HG02973 (cell line): ENCODE measurements around the gene GP9.

Experiments
- ATAC-seq: cut with Tn5 transposase; IDR thresholded peaks from one replicate; pipeline ENCODE4 v1.9.1; 2021; ENCODE audit warnings: moderate library complexity; ENCODE audit not compliant: unreplicated experiment

GP9 gene

DNA sequence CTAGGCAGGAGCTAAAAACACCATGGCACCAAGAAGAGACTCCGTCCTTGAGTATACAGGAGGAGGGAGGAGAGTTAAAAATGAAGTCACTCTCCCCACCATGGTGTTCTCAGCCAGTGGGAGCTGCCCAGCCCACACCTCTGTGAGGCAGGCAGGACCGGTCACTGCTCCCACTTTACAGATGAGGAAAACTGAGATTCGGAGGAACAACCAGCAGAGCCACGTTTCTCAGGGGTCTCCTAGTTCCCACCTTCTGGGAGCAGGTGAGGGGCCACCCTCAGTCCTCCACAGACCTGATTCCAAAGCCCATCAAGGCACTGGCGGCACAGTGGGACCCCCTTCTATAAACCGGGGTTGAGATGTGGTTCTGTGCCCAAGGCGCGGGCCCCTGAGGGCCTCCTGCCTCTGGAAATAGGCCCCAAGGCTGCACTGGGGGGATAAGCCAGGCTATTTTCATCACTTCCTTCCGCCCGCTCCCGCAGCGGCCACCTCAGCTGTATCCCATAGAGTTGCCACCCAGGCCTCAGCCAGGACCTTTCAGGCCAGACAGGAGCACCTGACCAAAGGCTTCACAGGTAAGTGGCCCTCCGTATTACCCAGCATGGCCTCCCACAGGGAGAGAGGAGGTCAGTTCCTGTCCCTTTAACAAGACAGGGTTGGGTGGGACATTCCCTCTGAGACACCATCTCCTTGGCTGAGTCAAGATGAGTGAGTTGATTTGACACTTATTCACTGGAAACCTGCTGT, at the start of gene GP9:
TSS of gene GP9 (plus strand) at position 504 of the 747 bp plus-strand sequence. CDS start 961 bp downstream, outside the sequence.
- no peak for ATAC-seq

DNA sequence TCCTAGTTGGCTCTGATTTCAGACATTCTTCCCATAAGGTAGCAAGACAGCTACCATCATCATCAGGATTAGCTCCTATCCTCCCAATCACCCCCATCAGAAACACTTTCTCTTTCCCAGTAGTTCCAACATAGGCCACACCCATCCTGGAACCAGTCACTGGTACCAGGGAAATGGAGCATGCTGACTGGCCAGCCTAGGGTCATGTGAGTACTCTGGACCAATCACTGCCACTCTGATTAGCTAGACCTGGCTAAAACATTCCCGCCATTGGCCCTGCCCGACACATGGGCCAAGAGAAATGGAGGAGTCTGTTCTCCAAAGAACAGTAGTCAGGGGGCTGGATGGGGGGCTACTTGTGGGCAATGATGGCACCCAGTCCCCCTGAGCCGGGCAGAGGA, 47.1 kb upstream of the GP9 start:
- ATAC-seq = no peak

DNA sequence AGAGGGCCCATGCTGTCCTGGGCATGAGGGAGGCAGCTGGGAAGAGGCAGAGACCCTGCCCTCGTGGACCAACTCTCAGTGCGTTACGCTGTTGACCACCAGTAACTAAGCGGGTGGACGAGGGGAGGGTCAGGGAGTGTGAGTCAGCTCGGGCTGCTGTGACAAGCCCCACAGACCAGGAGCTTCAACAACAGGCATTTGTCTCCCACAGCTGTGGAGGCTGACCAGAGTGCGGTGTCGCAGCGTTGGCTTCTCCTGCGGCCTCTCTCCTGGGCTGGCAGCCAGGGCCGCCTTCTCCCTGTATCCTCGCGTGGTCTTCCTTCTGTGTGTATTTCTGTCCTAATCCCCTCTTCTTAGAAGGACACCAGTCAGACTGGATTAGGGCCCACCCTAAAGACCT, 46.4 kb upstream of the GP9 start:
- no peak for ATAC-seq

DNA sequence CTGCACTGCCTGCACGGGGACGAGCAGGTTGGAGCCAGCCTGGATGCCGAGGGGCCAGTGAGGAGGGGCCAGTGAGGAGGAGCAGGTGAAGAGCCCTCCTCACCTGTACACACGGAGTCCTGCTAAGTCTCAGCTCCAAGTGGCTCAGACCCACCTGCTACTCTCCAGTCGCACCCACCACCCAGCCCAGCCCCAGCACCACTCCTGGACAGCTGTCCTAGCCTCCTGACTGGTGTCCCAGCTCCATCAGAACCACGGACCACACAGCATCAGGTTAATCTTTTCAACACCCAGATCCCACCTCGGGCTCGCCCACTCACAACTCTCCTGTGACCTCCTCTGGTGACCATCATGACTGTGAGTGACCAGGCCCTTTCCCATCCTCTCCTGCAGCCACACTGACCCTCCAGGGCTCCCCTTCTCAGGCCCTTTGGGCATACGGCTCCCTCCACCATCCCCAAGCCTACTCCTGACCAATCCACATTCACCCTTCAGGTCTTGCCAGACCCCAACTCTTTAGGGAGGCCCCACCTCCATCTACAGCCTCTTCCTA, 45.7 kb upstream of the GP9 start:
- ATAC-seq = no peak

DNA sequence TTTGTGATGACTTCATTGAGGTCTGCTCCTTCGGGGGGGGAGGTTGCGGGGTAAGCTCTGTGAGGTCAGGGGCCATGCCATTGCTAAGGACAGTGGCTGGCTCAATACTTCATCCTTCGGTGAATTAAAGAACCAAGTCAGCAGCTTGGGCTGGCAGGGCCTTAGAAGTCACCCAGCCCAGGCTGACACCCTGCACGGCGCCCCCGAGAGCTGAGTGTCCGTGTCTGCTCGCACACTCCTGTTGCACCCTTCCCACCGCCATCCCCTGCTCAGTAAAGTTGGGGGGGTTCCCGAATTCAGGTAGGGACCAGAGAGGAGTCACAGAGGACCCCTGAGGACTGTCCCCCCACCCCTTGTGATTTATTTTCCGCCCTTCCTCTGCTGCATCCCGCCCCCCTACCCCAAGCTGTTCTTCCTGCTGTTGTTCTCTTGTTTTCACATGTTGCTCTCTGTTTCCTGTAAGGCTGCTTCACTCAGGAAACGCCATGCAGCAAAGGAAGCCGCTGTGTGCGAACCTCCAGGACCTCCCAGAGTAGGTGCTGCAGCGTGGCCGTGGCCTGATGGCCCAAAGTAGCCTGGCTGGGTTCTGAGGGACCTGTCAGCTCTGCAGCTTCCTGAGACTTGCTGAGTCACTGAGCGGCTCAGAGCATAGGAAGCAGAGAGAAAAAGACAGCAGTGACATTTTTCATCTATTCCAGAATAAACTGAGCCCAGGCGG, 45.0 kb upstream of the GP9 start:
- no peak for ATAC-seq

DNA sequence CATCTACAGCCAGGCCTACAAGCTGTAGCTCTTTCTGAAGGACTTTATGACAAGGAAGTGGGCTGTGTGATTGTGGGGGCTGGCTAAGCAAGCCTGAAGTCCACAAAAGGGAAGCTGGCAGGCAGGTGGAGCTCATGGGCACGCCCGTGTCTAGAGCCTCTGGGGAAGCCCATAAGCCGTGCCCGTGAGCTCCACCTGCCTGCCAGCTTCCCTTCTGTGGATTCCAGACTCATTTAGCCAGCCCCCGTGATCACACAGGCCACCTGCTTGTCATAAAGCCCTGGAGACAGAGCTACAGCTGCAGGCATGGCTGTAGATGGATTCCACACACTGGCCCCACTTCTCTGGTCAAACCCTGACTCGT, 44.2 kb upstream of the GP9 start:
- no peak for ATAC-seq

DNA sequence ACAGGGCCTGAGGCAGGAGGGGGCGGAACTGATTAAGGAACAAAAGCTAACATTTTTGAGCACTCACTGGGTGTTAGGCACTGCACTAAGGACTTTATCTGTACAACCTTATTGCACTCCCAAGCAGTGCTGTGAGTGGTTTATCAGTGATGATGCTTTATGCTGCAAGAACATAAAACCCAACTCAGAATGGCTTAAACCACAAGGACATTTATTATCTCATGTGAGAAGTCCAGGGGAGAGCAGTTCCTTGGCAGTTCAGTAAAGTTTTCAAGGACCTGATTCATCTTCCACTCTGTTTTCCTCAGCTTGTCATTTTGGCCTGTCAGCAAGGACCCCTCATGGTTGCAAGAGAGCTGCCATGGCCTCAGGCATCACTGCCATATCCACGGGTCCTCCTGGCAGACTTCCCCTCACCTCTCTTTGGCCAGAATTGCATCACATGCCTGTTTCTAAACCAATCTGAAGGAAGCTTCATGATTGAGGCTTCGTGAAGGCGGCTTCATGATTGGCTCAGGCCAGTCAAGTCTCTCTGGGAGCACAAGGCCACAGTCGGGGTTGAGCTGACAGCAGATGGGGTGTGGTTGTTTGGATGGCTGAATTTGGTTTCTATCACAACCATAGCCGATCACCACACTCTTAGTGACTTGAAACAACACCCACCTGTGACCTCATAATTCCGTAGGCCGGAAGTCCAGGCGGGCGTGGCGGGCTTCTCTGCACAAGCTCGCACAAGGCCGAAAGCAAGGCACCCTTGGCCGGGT, 43.7 kb upstream of the GP9 start:
- peak; percentile 50 for ATAC-seq

DNA sequence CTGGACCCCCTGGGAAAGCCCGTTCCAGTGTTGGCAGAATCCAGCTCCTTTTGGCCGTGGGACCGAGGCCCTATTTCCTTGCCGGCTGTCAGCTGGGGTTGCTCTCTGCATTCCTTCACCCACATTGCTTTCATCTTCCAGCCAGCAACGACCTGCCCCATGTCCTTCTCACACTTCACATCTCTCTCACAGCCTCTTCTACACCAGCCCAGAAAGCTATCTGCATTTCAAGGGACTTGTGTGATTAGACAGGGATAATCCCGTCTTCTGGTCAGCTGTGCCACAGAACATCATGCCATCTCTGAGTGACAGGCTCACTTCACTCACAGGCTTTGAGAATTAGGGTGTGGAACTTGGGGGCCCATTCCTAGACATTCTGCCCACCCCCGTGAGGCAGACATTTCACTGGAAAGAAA, 43.1 kb upstream of the GP9 start:
- no peak for ATAC-seq

DNA sequence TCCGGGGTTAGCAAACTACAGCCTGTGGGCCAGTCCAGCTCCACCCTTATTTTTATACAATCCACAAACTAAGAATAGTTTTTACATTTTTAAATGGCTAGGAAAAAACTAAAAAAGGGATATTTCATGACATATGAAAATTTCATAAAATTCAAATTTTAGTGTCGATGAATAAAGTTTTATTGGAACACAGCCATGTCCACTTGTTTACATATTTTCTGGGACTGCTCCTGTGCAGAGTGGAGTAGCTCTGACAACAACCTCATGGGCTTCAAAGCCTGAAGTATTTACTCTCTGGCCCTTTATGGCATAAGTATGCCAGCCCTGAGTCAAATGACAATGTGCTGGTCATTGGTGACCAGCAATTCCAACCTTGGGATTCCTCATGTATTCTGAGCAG, 42.3 kb upstream of the GP9 start:
- ATAC-seq = no peak

DNA sequence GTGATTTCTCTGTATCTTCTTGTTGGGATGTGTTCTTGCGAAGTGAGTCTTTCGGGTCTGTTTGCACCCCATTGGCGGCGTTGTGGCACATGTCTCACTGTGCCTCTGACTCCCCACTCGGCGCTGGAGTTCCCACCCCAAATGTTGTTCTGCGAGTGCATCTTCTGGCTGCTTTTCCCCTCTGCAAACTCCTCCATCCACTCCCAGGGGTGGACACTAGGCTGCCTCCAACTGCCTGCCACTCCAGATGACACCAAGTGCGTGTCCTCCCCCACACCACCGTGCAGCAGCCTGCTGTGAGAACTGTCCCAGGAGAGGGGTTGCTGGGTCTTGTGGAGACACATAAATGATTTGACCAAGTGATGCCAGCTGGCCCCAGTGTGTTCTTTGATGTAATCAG, 41.8 kb upstream of the GP9 start:
- ATAC-seq = no peak

DNA sequence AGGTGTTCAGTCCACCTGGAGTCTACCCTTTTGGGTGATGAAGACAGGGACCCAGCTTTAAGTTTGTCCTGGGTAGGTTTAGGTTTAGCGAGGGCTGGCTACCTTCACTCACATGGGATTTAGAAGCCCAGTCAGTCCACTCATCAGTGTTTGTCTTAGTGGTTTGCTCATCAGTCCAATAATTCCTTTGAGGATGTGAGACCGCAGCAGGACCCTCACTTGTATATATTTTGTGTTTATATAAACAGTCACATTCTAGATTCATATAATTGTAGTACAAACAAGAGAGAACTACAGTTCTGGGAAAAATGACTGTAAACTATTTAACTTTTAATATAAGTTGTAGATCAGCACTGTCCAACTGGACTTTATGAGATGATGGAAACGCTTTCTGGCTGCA, 41.3 kb upstream of the GP9 start:
- no peak for ATAC-seq

DNA sequence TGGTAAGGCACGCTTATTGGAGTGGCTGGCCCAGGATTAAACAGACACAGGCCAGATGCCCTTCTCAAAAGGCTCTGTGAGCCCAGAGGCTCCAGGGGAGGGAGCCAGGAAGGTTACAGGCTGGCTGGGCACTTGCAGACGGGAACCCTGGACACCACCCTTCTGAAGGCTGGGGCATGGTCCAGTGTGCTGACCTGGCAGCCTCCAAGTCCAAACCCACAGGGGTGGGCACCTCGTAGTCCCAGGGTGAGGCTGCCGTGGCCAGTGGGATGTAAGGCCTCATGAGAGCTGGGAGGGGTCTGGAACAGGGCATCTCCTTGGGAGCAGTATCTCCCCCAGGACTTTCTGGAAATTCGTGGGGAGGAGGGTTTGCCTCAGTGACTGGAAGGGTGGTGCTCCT, 39.9 kb upstream of the GP9 start:
- ATAC-seq = no peak

DNA sequence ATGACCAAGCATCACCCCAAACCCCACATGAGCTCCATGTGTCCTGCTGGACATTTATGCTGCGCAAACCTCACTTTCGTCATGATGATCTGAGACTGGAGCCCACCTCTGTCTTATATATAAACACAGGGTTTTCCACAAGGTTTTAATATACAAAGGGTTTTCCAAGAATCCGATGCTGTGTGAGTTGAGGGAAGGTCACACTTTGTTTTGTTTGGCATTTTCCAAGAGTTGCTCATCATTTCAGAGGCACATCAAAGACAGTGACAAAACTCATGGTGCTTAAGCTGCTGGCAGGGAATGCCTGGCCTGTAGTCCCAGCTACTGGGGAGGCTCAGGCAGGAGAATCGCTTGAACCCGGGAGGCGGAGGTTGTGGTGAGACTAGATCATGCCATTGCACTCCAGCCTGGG, 39.4 kb upstream of the GP9 start:
- ATAC-seq = no peak

DNA sequence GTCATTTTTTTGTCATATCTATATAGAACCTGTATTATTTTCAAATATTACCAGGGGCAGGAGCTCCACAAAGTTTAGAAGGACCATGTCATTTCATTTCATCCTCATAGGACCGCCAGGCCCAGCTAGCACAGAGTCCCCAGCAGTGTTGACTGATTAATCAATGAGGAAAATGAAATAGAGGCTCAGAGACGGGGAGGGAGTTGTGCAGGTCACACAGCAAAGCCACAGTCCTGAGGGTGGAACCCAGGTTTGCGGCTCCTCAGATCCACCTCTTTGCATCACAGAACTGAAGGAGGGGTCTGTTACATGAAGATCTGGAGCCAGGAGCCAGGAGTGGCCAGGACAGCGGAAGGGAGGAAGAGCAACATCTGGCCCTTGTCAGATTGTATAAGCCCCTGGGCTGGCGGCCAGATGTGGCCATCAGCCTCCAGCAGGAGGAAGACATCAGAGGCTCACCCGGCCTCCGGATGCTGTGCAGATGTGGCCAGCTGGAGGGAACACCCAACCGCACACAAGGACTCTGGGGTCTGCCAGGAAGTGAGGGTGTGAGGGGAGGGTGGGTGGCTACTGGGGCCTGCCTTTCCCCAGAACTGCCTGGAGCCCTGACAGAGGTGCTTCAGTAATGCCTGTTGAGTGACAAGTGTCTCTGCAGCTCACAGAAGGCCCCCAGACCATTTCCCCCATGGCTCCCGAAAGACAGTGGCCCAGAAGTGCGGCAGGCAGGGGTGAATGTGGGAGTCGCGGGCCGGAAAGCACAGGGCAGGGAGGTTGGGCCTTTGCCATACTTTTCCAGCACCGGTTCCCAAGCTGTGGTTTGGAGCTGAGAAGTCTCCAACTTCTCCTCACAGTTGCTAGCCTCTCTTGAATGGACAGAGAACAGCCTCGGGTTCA, 38.2 kb upstream of the GP9 start:
- ATAC-seq = no peak

DNA sequence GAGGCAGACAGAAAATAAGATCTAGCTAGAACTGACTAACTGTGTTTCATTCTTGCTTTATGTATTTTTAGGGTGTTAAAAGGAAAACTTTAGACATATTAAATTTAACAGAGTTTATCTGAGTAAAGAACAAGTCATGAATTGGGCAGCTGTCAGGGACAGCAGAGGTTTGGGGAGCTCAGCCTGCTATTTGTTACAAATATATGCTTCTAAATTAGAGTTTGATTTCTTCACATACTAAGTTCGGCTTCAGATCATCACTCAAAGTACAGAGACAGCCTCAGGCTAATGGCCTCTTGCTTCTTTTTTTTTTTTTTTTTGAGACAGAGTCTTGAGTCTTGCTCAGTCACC, 37.6 kb upstream of the GP9 start:
- no peak for ATAC-seq

DNA sequence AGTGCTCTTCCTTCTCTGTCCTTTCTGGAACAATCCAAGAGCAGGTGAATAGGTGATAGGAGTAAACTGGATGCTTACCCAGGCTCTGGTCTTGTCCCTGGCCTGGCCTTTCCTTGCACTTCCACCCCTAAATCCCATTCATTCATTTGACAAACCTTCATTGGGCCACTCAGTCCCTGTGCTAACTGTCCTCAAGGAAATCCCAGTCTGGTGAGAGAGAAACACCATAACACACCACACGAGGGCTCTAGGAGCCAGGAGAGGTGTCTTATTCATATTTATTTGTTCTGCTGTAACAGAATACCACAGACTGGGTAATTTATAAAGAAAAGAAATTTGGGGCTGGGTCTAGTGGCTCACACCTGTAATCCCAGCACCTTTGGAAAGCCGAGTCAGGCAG, 36.7 kb upstream of the GP9 start:
- no peak for ATAC-seq

DNA sequence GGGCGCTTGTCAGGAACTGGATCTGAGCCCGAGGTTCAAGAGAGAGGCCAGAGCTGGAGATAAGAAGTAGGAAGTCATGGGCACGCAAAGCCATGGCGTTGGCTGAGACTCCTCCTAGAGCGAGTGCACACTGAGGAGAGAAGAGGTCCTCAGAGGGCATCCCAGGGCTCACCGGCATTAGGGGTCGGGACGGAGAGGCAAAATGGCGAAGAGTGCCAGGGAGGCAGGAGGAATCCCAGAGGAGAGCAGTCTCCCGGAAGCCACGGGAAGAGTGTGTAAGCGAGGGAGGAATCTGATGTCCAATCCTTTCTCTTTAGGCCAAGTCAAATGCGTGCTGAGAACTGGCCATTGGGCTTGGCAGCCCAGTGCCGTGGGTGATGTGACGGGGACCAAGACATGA, 35.5 kb upstream of the GP9 start:
- no peak for ATAC-seq

DNA sequence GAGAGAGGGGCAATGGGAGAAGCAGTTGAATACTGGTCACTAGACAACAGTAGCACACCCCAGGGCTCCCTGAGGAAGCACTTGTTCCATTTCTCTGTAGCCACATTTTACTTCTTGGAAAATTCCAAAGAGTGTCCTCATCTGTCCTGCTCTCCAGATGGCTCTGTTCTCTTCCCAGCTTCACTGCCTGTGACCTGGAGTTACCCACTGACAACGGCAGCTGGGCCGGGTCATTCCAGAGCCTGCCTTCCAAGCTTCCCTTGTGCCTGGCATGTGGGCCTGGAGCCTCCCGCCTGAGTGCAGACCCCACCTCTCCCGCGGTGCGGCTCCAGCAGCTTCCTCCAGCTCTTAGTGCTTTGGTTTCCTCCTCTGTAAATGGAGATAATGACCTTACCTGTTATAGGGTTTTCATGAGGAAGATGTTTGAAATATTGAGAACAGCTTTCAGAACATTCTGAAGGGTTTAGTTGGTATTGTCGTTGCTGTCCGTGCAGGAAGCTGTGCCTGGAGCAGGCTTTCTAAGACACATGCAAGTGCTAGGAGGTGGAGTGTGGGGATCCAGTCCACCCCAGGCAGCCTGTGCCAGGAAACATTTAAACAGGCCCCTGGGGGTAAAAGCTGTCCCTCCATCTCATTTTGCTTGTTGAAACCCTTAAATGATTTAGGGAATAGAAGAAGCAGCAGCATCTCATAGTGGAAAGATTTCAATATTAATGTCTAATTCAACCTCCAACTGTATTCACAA, 34.7 kb upstream of the GP9 start:
- no peak for ATAC-seq

DNA sequence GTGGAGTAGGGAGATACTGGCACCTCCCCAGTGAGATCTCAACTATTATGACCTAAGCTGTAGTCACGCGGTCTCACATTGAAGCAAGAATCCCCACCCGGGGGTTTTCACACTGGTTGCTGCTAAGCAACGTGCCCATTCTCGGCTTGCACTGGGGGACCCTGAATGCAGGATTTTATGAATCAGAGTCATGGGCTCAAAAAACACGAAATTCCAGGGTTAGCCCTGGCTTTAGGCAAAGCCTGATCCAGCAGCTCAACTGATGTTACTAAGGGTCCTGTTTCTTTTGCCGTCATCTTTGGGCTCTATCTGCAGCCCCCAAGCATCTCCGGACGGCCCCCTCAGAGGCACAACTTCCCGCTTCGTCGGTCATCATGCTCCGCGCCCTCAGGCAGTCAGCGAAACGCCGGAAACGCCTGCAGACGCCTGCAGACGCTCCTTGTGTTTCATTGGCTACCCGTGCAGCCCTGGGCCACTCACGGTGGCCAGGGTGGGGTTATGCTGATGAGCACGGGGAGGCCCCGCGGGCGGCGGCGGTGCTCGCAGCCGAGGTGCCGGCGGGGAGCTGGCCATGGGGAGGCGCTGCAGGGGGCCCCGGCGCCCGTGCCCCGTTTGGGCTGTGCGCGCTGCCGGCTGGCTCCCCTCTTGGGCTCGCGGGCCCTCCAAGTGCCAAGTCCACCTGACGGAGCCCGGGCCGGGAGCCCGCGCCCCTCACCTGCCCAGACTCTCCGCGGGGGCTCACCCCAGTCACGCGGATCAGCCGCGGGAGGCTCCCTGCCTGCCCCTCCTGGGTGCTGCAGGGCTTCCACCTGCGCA, 33.6 kb upstream of the GP9 start:
- ATAC-seq = peak; percentile 97
